ENCODE measurements around the gene COL4A1.

Gene COL4A1

DNA sequence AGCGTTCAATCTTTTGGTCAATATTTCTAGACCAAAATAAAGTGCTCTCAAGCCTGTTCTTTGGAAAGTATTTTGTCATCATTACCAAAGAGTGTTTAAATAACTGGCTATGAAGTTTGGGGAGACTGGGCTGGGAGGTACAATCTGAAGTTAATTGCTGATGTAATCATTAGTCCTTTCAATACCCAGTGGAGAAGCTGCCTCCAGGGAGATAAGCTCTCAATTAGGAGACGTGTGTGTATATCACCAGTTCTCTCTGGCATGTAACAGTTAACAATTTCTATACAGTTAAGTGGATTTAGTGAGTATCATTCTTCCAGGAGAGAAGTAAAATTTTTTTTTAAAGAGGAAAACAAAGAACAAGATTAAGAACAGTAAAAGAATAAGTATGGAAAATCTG, 1.4 kb downstream of the COL4A1 start:
- no peak overlapping the region for H2BK5ac ChIP-seq (ENCODE audit: low read length)
- H3K36me3 ChIP-seq (ENCODE audit: control insufficient read depth, insufficient read depth, low read length) = no peaks in the 10 kb centered on the region
- no peak overlapping the region for H3K4me3 ChIP-seq (ENCODE audit: low read length)
- peaks cover 15% of the 10 kb centered on the region for H3K79me2 ChIP-seq (ENCODE audit: control insufficient read depth, insufficient read depth, low read length)
- peak overlapping the region; percentile 71 for H3K56ac ChIP-seq (ENCODE audit: low read length)
- H3K79me1 ChIP-seq (ENCODE audit: low read length) = peaks cover 15% of the 10 kb centered on the region
- peak overlapping the region; percentile 35 for H3K4me2 ChIP-seq (ENCODE audit: low read length)
- peak; percentile 31 for DNase-seq
- no peak overlapping the region for H2BK15ac ChIP-seq (replicated peaks; ENCODE audit: low read depth)
- no peaks in the 10 kb centered on the region for H3K27me3 ChIP-seq (ENCODE audit: insufficient read depth, low read length, poor library complexity)
- peak overlapping the region; percentile 72 for H3K9ac ChIP-seq (ENCODE audit: low read length)
- H3K23ac ChIP-seq (ENCODE audit: low read length) = no peak overlapping the region
- peaks cover 10% of the 10 kb centered on the region for H3K4me1 ChIP-seq (ENCODE audit: control insufficient read depth, low read depth, low read length)
- no peak overlapping the region for H4K8ac ChIP-seq (ENCODE audit: low read depth, low read length)
- no peak overlapping the region for H3K27ac ChIP-seq (ENCODE audit: low read depth, low read length)
- H2AK5ac ChIP-seq (ENCODE audit: low read length) = no peak overlapping the region
- H3K18ac ChIP-seq (ENCODE audit: low read length) = peak overlapping the region; percentile 41
- WGBS (ENCODE audit: extremely low coverage, insufficient coverage, low lambda C conversion rate) = no CpG with 5 or more reads among the region's 2 CpGs
- no peak overlapping the region for H3K4ac ChIP-seq (ENCODE audit: low read depth, low read length)
- no peak overlapping the region for H4K5ac ChIP-seq (ENCODE audit: low read length)
- H2BK120ac ChIP-seq (ENCODE audit: low read depth, low read length) = no peak overlapping the region

GRCh38 chr13:110305001-110305400, 2.0 kb downstream of the COL4A1 start:
- Histone ChIP-seq H3K9ac (ENCODE audit: low read length) (peak overlapping the region; percentile 56), H3K36me3 (ENCODE audit: control insufficient read depth, insufficient read depth, low read length) (no peaks in the 10 kb centered on the region), H2BK15ac (replicated peaks; ENCODE audit: low read depth) (no peak overlapping the region), H2AK5ac (ENCODE audit: low read length) (no peak overlapping the region), H3K4me2 (ENCODE audit: low read length) (peak overlapping the region; percentile 35), H2BK5ac (ENCODE audit: low read length) (no peak overlapping the region), H3K4me1 (ENCODE audit: control insufficient read depth, low read depth, low read length) (peaks cover 10% of the 10 kb centered on the region), H3K4ac (ENCODE audit: low read depth, low read length) (no peak overlapping the region), H3K56ac (ENCODE audit: low read length) (peak overlapping the region; percentile 71), H4K5ac (ENCODE audit: low read length) (no peak overlapping the region), H3K27me3 (ENCODE audit: insufficient read depth, low read length, poor library complexity) (no peaks in the 10 kb centered on the region), H4K8ac (ENCODE audit: low read depth, low read length) (no peak overlapping the region), H3K79me2 (ENCODE audit: control insufficient read depth, insufficient read depth, low read length) (peaks cover 15% of the 10 kb centered on the region), H3K4me3 (ENCODE audit: low read length) (no peak overlapping the region), H3K23ac (ENCODE audit: low read length) (no peak overlapping the region), H2BK120ac (ENCODE audit: low read depth, low read length) (no peak overlapping the region), H3K27ac (ENCODE audit: low read depth, low read length) (no peak overlapping the region), H3K79me1 (ENCODE audit: low read length) (peaks cover 13% of the 10 kb centered on the region), H3K18ac (ENCODE audit: low read length) (no peak overlapping the region)
- no CpG with 5 or more reads among the region's 4 CpGs for WGBS (ENCODE audit: extremely low coverage, insufficient coverage, low lambda C conversion rate)
- no peak for DNase-seq

- no peak overlapping the region for H3K18ac ChIP-seq (ENCODE audit: low read length)
- no peak overlapping the region for H4K8ac ChIP-seq (ENCODE audit: low read depth, low read length)
- peaks cover 10% of the 10 kb centered on the region for H3K4me1 ChIP-seq (ENCODE audit: control insufficient read depth, low read depth, low read length)
- WGBS (ENCODE audit: extremely low coverage, insufficient coverage, low lambda C conversion rate) = no CpG with 5 or more reads among the region's 4 CpGs
- H2BK15ac ChIP-seq (replicated peaks; ENCODE audit: low read depth) = no peak overlapping the region
- H3K4me3 ChIP-seq (ENCODE audit: low read length) = no peak overlapping the region
- H3K27ac ChIP-seq (ENCODE audit: low read depth, low read length) = no peak overlapping the region
- no peak overlapping the region for H2BK120ac ChIP-seq (ENCODE audit: low read depth, low read length)
- no peak overlapping the region for H2AK5ac ChIP-seq (ENCODE audit: low read length)
- H3K36me3 ChIP-seq (ENCODE audit: control insufficient read depth, insufficient read depth, low read length) = no peaks in the 10 kb centered on the region
- H3K4me2 ChIP-seq (ENCODE audit: low read length) = no peak overlapping the region
- peaks cover 15% of the 10 kb centered on the region for H3K79me2 ChIP-seq (ENCODE audit: control insufficient read depth, insufficient read depth, low read length)
- H3K23ac ChIP-seq (ENCODE audit: low read length) = no peak overlapping the region
- DNase-seq = no peak
- no peak overlapping the region for H3K4ac ChIP-seq (ENCODE audit: low read depth, low read length)
- H2BK5ac ChIP-seq (ENCODE audit: low read length) = no peak overlapping the region
- no peaks in the 10 kb centered on the region for H3K27me3 ChIP-seq (ENCODE audit: insufficient read depth, low read length, poor library complexity)
- peaks cover 12% of the 10 kb centered on the region for H3K79me1 ChIP-seq (ENCODE audit: low read length)
- H3K56ac ChIP-seq (ENCODE audit: low read length) = no peak overlapping the region
- H3K9ac ChIP-seq (ENCODE audit: low read length) = no peak overlapping the region
- H4K5ac ChIP-seq (ENCODE audit: low read length) = no peak overlapping the region
These were observed 2.7 kb downstream of the COL4A1 start for GRCh38 chr13:110304256-110304655.

GRCh38 chr13:110303644-110304043, 3.3 kb downstream of the COL4A1 start:
- Histone ChIP-seq H3K36me3 (ENCODE audit: control insufficient read depth, insufficient read depth, low read length) (no peaks in the 10 kb centered on the region), H3K9ac (ENCODE audit: low read length) (no peak overlapping the region), H3K27ac (ENCODE audit: low read depth, low read length) (no peak overlapping the region), H2BK5ac (ENCODE audit: low read length) (no peak overlapping the region), H2BK15ac (replicated peaks; ENCODE audit: low read depth) (no peak overlapping the region), H3K79me2 (ENCODE audit: control insufficient read depth, insufficient read depth, low read length) (peaks cover 15% of the 10 kb centered on the region), H3K79me1 (ENCODE audit: low read length) (peaks cover 12% of the 10 kb centered on the region), H2BK120ac (ENCODE audit: low read depth, low read length) (no peak overlapping the region), H2AK5ac (ENCODE audit: low read length) (no peak overlapping the region), H4K8ac (ENCODE audit: low read depth, low read length) (no peak overlapping the region), H3K4me3 (ENCODE audit: low read length) (no peak overlapping the region), H4K5ac (ENCODE audit: low read length) (no peak overlapping the region), H3K56ac (ENCODE audit: low read length) (no peak overlapping the region), H3K4ac (ENCODE audit: low read depth, low read length) (no peak overlapping the region), H3K27me3 (ENCODE audit: insufficient read depth, low read length, poor library complexity) (no peaks in the 10 kb centered on the region), H3K4me1 (ENCODE audit: control insufficient read depth, low read depth, low read length) (peaks cover 15% of the 10 kb centered on the region), H3K18ac (ENCODE audit: low read length) (no peak overlapping the region), H3K4me2 (ENCODE audit: low read length) (no peak overlapping the region), H3K23ac (ENCODE audit: low read length) (no peak overlapping the region)
- DNase-seq = no peak
- WGBS (ENCODE audit: extremely low coverage, insufficient coverage, low lambda C conversion rate) = no CpG with 5 or more reads among the region's 7 CpGs

GRCh38 chr13:110302997-110303396, 4.0 kb downstream of the COL4A1 start:
- H4K8ac ChIP-seq (ENCODE audit: low read depth, low read length) = no peak overlapping the region
- H3K36me3 ChIP-seq (ENCODE audit: control insufficient read depth, insufficient read depth, low read length) = no peaks in the 10 kb centered on the region
- H2AK5ac ChIP-seq (ENCODE audit: low read length) = no peak overlapping the region
- no CpG with 5 or more reads among the region's 2 CpGs for WGBS (ENCODE audit: extremely low coverage, insufficient coverage, low lambda C conversion rate)
- H3K9ac ChIP-seq (ENCODE audit: low read length) = no peak overlapping the region
- H3K27me3 ChIP-seq (ENCODE audit: insufficient read depth, low read length, poor library complexity) = no peaks in the 10 kb centered on the region
- no peak overlapping the region for H3K4ac ChIP-seq (ENCODE audit: low read depth, low read length)
- no peak overlapping the region for H2BK120ac ChIP-seq (ENCODE audit: low read depth, low read length)
- H4K5ac ChIP-seq (ENCODE audit: low read length) = no peak overlapping the region
- H3K23ac ChIP-seq (ENCODE audit: low read length) = no peak overlapping the region
- no peak overlapping the region for H3K18ac ChIP-seq (ENCODE audit: low read length)
- H2BK15ac ChIP-seq (replicated peaks; ENCODE audit: low read depth) = no peak overlapping the region
- H3K79me2 ChIP-seq (ENCODE audit: control insufficient read depth, insufficient read depth, low read length) = peaks cover 15% of the 10 kb centered on the region
- no peak overlapping the region for H3K4me3 ChIP-seq (ENCODE audit: low read length)
- no peak for DNase-seq
- no peak overlapping the region for H3K56ac ChIP-seq (ENCODE audit: low read length)
- peaks cover 16% of the 10 kb centered on the region for H3K4me1 ChIP-seq (ENCODE audit: control insufficient read depth, low read depth, low read length)
- H3K27ac ChIP-seq (ENCODE audit: low read depth, low read length) = no peak overlapping the region
- H3K79me1 ChIP-seq (ENCODE audit: low read length) = peaks cover 12% of the 10 kb centered on the region
- H2BK5ac ChIP-seq (ENCODE audit: low read length) = no peak overlapping the region
- H3K4me2 ChIP-seq (ENCODE audit: low read length) = no peak overlapping the region
